AG04450 (cell line): ENCODE results near the gene ACY1. TPM values are rescaled to one million over a fixed set of nuclear protein-coding genes. Genes with fewer than 3 reads are reported as not detected.

Experiments used
- CTCF ChIA-PET: fragments of 300-600, 350-600 bp; formaldehyde crosslinking; extraction: SDS; loops from one replicate; lab custom pipeline; 2022; ENCODE audit warnings: antibody characterized with exemption, inconsistent platforms; lab: Charles Lee
- POLR2A ChIA-PET: fragments of 350-600 bp; formaldehyde crosslinking; extraction: SDS; loops from one replicate; lab custom pipeline; 2021; ENCODE audit warnings: antibody characterized with exemption, inconsistent platforms; lab: Yijun Ruan, JAX
- DNase-seq: peaks from one replicate; pipeline ENCODE4 v3.0.0-alpha.2; 2011; ENCODE audit warnings: low read depth, low spot score
- H3K27ac ChIP-seq: one replicate; pipeline ENCODE4 v1.5.1; 2012; ENCODE audit warnings: low read depth, low read length, control low read depth
- H3K27me3 ChIP-seq: one replicate; pipeline ENCODE4 v1.6.0; 2012; ENCODE audit warnings: low read length; ENCODE audit not compliant: control insufficient read depth, insufficient read depth
- H3K4me3 ChIP-seq: 2 replicates; pipeline ENCODE4 v1.5.1; 2011; ENCODE audit warnings: mild to moderate bottlenecking, low read depth, low read length, control low read depth
- H3K9me3 ChIP-seq: 2 replicates; pipeline ENCODE4 v1.5.1; 2012; ENCODE audit warnings: low read length; ENCODE audit not compliant: control insufficient read depth, insufficient read depth
- CTCF ChIP-seq: IDR thresholded peaks from 2 replicates; pipeline ENCODE4 v1.5.1; 2011; ENCODE audit warnings: low read depth, low read length, control low read depth, inconsistent platforms
- polyA plus RNA-seq: library from polyadenylated mRNA; depleted of rRNA; stranded (reverse); fragments of >200 nt; gene quantifications from 2 replicates; pipeline ENCODE4 v1.2.3, GENCODE V29; 2011

The ACY1 gene
- polyA plus RNA-seq, 1 experiment, result 20.4 TPM

- peak overlapping the region; percentile 88 for H3K4me3 ChIP-seq
- CTCF ChIA-PET, result interaction anchor here (0.5 to 2.5 kb wide), 18 partner anchors 11 to 544 kb away, joined by 3 to 37 read pairs (median 4); partner anchors contain the start of genes ABHD14A, ABHD14B, ACY1 and PCBP4
- H3K9me3 ChIP-seq, result no peaks in the 10 kb centered on the region; the same call in 1 of the 2 replicates
- no peak for TF ChIP-seq CTCF
- DNase-seq, result no peak
- H3K27ac ChIP-seq, result peak overlapping the region; percentile 31
- H3K27me3 ChIP-seq, result no peaks in the 10 kb centered on the region
- POLR2A ChIA-PET, result interaction anchor here (0.6 to 2.2 kb wide), 5 partner anchors 26 to 556 kb away, joined by 3 to 20 read pairs (median 4); partner anchors contain the start of genes ABHD14B, ACY1, MANF and PCBP4
Measured at GRCh38 chr3:51941463-51941797, 41.9 kb upstream of the ACY1 start.

- POLR2A ChIA-PET, result interaction anchor here (0.6 to 2.2 kb wide), 8 partner anchors 25 to 556 kb away, joined by 3 to 20 read pairs (median 4); partner anchors contain the start of genes ABHD14B, ACY1, MANF and PCBP4
- CTCF ChIA-PET, result interaction anchor here (0.5 to 2.5 kb wide), 24 partner anchors 10 to 545 kb away, joined by 3 to 37 read pairs (median 4); partner anchors contain the start of genes ABHD14A, ABHD14B, ACY1 and PCBP4
- Histone ChIP-seq H3K27me3 (no peaks in the 10 kb centered on the region), H3K4me3 (peak within 1 kb of the TSS; percentile 88), H3K27ac (peak within 1 kb of the TSS; percentile 90), H3K9me3 (no peaks in the 10 kb centered on the region; the same call in 1 of the 2 replicates)
- DNase-seq, result peak; percentile 100
- peak; percentile 98 for TF ChIP-seq CTCF
Measured at GRCh38 chr3:51941798-51942602, 41.3 kb upstream of the ACY1 start, which contains the start of the genes PARP3 and RRP9. PARP3 (plus strand) TSS chr3:51942363; CDS start chr3:51943356, 993 bp downstream. RRP9 (minus strand) TSS chr3:51941904; CDS start chr3:51941867, 37 bp downstream.

- peak overlapping the region; percentile 57 for H3K4me3 ChIP-seq
- no peaks in the 10 kb centered on the region; the same call in 1 of the 2 replicates for H3K9me3 ChIP-seq
- H3K27me3 ChIP-seq, result no peaks in the 10 kb centered on the region
- DNase-seq, result no peak
- CTCF ChIA-PET, result interaction anchor here (0.6 to 2.5 kb wide), 13 partner anchors 9 to 192 kb away, joined by 3 to 37 read pairs (median 5); partner anchors contain the start of genes ABHD14A, ABHD14B, ACY1 and PCBP4
- POLR2A ChIA-PET, result interaction anchor here (0.6 to 2.2 kb wide), 8 partner anchors 11 to 568 kb away, joined by 3 to 20 read pairs (median 4); partner anchors contain the start of genes ABHD14B, PCBP4, POC1A and RPL29
- TF ChIP-seq CTCF, result no peak
- peak overlapping the region; percentile 90 for H3K27ac ChIP-seq
Measured at GRCh38 chr3:51942603-51943450, 40.5 kb upstream of the ACY1 start.

- POLR2A ChIA-PET, result interaction anchor here (0.6 to 2.2 kb wide), 6 partner anchors 10 to 210 kb away, joined by 3 to 20 read pairs (median 4); partner anchors contain the start of genes ABHD14B, POC1A and RPL29
Measured at GRCh38 chr3:51943451-51944391, 39.6 kb upstream of the ACY1 start.

More at GRCh38 chr3:51943451-51944391, 39.6 kb upstream of the ACY1 start:
- CTCF ChIA-PET, result interaction anchor here (0.6 to 2.5 kb wide), 6 partner anchors 8 to 191 kb away, joined by 3 to 37 read pairs (median 4); partner anchors contain the start of genes ABHD14A, ABHD14B and RPL29
- Histone ChIP-seq H3K27ac (no peak overlapping the region), H3K27me3 (no peaks in the 10 kb centered on the region), H3K9me3 (no peaks in the 10 kb centered on the region; the same call in 1 of the 2 replicates), H3K4me3 (no peak overlapping the region)
- no peak for TF ChIP-seq CTCF
- DNase-seq, result no peak
